PC-9 (cell line): ENCODE measurements around the gene SNX14. TPM values are rescaled to one million over a fixed set of nuclear protein-coding genes. Genes with fewer than 3 reads are reported as not detected.

Experiments
- BruUV-seq: library from RNA; stranded (reverse); fragments of 400-500 nt; replicated peaks from 2 replicates; lab custom pipeline; 2021; lab: Mats Ljungman, UMichigan
- CTCF ChIA-PET: fragments of 300-600 bp; sonication (Branson Sonifier 250); formaldehyde crosslinking; loops from one replicate; lab custom pipeline; 2022; ENCODE audit warnings: antibody characterized with exemption; lab: Charles Lee
- POLR2A ChIA-PET: fragments of 300-600 bp; sonication (Branson Sonifier 250); formaldehyde crosslinking; loops from one replicate; lab custom pipeline; 2022; ENCODE audit warnings: antibody characterized with exemption; ENCODE audit not compliant: unreplicated experiment; lab: Charles Lee
- DNase-seq, 2 experiments: peaks; one replicate each; pipeline versions ENCODE4 v3.0.0 to v3.0.0-alpha.2; 2015 to 2022; ENCODE audit warnings: mixed read lengths in 1 of 2
- H2AFZ ChIP-seq: fragments of 200-600 bp; sonication (generic); 2 replicates; pipeline ENCODE4 v1.8.1; 2017; ENCODE audit warnings: antibody characterized with exemption
- H3F3A ChIP-seq: fragments of 200-600 bp; sonication (generic); 2 replicates; pipeline ENCODE4 v1.8.1; 2017; ENCODE audit warnings: antibody characterized with exemption, mild to moderate bottlenecking, low read depth; ENCODE audit not compliant: insufficient read depth
- H3K27ac ChIP-seq: fragments of 200-600 bp; sonication (generic); 2 replicates; pipeline ENCODE4 v1.6.1; 2016; ENCODE audit warnings: mixed run types
- H3K27me3 ChIP-seq: fragments of 200-600 bp; sonication (generic); 2 replicates; pipeline ENCODE4 v1.6.1; 2016; ENCODE audit warnings: low read depth, mixed run types; ENCODE audit not compliant: insufficient read depth
- H3K36me3 ChIP-seq: fragments of 200-600 bp; sonication (generic); 2 replicates; pipeline ENCODE4 v1.6.1; 2016; ENCODE audit warnings: low read depth, mixed run types
- H3K4me1 ChIP-seq: fragments of 200-600 bp; sonication (generic); replicated peaks from 2 replicates; pipeline ENCODE4 v1.6.1; 2016; ENCODE audit warnings: mixed run types; ENCODE audit not compliant: insufficient read depth
- H3K4me2 ChIP-seq: fragments of 200-600 bp; sonication (generic); 2 replicates; pipeline ENCODE4 v1.6.1; 2017; ENCODE audit warnings: mixed run types
- H3K4me3 ChIP-seq: fragments of 200-600 bp; sonication (generic); 2 replicates; pipeline ENCODE4 v1.6.1; 2016; ENCODE audit warnings: mixed run types
- H3K79me2 ChIP-seq: fragments of 200-600 bp; sonication (generic); 2 replicates; pipeline ENCODE4 v1.6.1; 2017; ENCODE audit warnings: low read depth, mixed run types
- H3K9me2 ChIP-seq: fragments of 200-600 bp; sonication (generic); 2 replicates; pipeline ENCODE4 v1.8.1; 2017; ENCODE audit warnings: mild to moderate bottlenecking; ENCODE audit not compliant: insufficient read depth
- H3K9me3 ChIP-seq: fragments of 200-600 bp; sonication (generic); 2 replicates; pipeline ENCODE4 v1.8.1; 2016; ENCODE audit warnings: low read depth; ENCODE audit not compliant: insufficient read depth
- H4K20me1 ChIP-seq: fragments of 200-600 bp; sonication (generic); 2 replicates; pipeline ENCODE4 v1.8.1; 2017; ENCODE audit not compliant: insufficient read depth
- CTCF ChIP-seq: fragments of 200-600 bp; sonication (generic); conservative IDR thresholded peaks from 2 replicates; pipeline ENCODE4 v1.6.1; 2017; ENCODE audit warnings: mixed run types, antibody characterized with exemption, mild to moderate bottlenecking, moderate library complexity
- EZH2 ChIP-seq: fragments of 200-600 bp; sonication (generic); IDR thresholded peaks from 2 replicates; pipeline ENCODE4 v1.8.0; 2017; ENCODE audit warnings: antibody characterized with exemption, low read depth
- intact Hi-C: fragments of 100-400 bp; cut with micrococcal nuclease; formaldehyde crosslinking; loops from one replicate; pipeline ENCODE4 v1.10.0; 2022; ENCODE audit not compliant: unreplicated experiment
- total RNA-seq: library from RNA; stranded (reverse); gene quantifications from 2 replicates; pipeline ENCODE4 v1.2.3, GENCODE V29; 2021

SNX14 gene
- total RNA-seq, 1 experiment from 2014 or later: 99.1 TPM

GRCh38 chr6:85459224-85459901 is 134.3 kb downstream of the SNX14 start:
- intact Hi-C loops: loop anchor here (2.0 to 5.0 kb wide), 2 partner anchors 55 to 133 kb away; partner anchors contain the start of gene SNX14
- peak overlapping the region; percentile 98 for H3K27ac ChIP-seq
- TF ChIP-seq EZH2: no peak
- no peaks in the 10 kb centered on the region for H3K9me2 ChIP-seq
- H3K9me3 ChIP-seq: no peaks in the 10 kb centered on the region
- H4K20me1 ChIP-seq: no peaks in the 10 kb centered on the region
- no peaks in the 10 kb centered on the region for H3K27me3 ChIP-seq
- peak overlapping the region; percentile 98 for H3K4me2 ChIP-seq
- H3K4me3 ChIP-seq: peak overlapping the region; percentile 20; the same call in 1 of the 2 replicates
- H2AFZ ChIP-seq: no peak overlapping the region
- H3K79me2 ChIP-seq: peaks cover 76% of the 10 kb centered on the region
- H3K36me3 ChIP-seq: peaks cover 8% of the 10 kb centered on the region
- POLR2A ChIA-PET: interaction anchor here (0.6 kb wide), 1 partner anchor 10 kb away, joined by 3 read pairs; no protein-coding TSS in a partner anchor
- no TSS peak for BruUV-seq
- peaks cover 66% of the 10 kb centered on the region for H3F3A ChIP-seq
- H3K4me1 ChIP-seq: peaks cover 100% of the 10 kb centered on the region
- CTCF ChIA-PET: interaction anchor here (0.6 kb wide), 1 partner anchor 327 kb away, joined by 3 read pairs; no protein-coding TSS in a partner anchor
- DNase-seq: peak in 1 of 2 experiments; percentile 93

- DNase-seq: peak in 1 of 2 experiments; percentile 58
- Histone ChIP-seq H3K9me2 (no peaks in the 10 kb centered on the region), H3K36me3 (peaks cover 8% of the 10 kb centered on the region), H4K20me1 (no peaks in the 10 kb centered on the region), H3F3A (peaks cover 62% of the 10 kb centered on the region), H3K27me3 (no peaks in the 10 kb centered on the region), H2AFZ (no peak overlapping the region), H3K79me2 (peaks cover 81% of the 10 kb centered on the region), H3K4me3 (peak overlapping the region; percentile 20; the same call in 1 of the 2 replicates), H3K4me2 (peak overlapping the region; percentile 98), H3K27ac (peak overlapping the region; percentile 98), H3K4me1 (peaks cover 100% of the 10 kb centered on the region), H3K9me3 (no peaks in the 10 kb centered on the region)
- intact Hi-C loops: loop anchor here (1.0 to 5.0 kb wide), 3 partner anchors 32 to 134 kb away; partner anchors contain the start of gene SNX14
- ChIA-PET CTCF (no interaction called here), POLR2A (interaction anchor here (0.6 kb wide), 1 partner anchor 29 kb away, joined by 6 read pairs; no protein-coding TSS in a partner anchor)
- TF ChIP-seq CTCF (no peak), EZH2 (no peak)
- no TSS peak for BruUV-seq
Observed at GRCh38 chr6:85458782-85459181, 134.9 kb downstream of the SNX14 start.

- no peaks in the 10 kb centered on the region for H4K20me1 ChIP-seq
- H3K9me3 ChIP-seq: no peaks in the 10 kb centered on the region
- peaks cover 56% of the 10 kb centered on the region for H3F3A ChIP-seq
- H3K27ac ChIP-seq: peak overlapping the region; percentile 98
- no peaks in the 10 kb centered on the region for H3K27me3 ChIP-seq
- H3K79me2 ChIP-seq: peaks cover 83% of the 10 kb centered on the region
- peak in 1 of 2 experiments; percentile 55 for DNase-seq
- H3K4me2 ChIP-seq: peak overlapping the region; percentile 98
- intact Hi-C loops: loop anchor here (1.0 to 5.0 kb wide), 3 partner anchors 32 to 134 kb away; partner anchors contain the start of gene SNX14
- BruUV-seq: no TSS peak
- peak overlapping the region; percentile 20; the same call in 1 of the 2 replicates for H3K4me3 ChIP-seq
- H3K4me1 ChIP-seq: peaks cover 100% of the 10 kb centered on the region
- H3K9me2 ChIP-seq: no peaks in the 10 kb centered on the region
- no peak overlapping the region for H2AFZ ChIP-seq
- TF ChIP-seq CTCF: no peak
- no peak for TF ChIP-seq EZH2
- H3K36me3 ChIP-seq: peaks cover 11% of the 10 kb centered on the region
- ChIA-PET CTCF (interaction anchor here (1.6 kb wide), 1 partner anchor 25 kb away, joined by 7 read pairs; no protein-coding TSS in a partner anchor), POLR2A (interaction anchor here (0.6 kb wide), 1 partner anchor 30 kb away, joined by 6 read pairs; no protein-coding TSS in a partner anchor)
Observed at GRCh38 chr6:85458184-85458583, 135.5 kb downstream of the SNX14 start.
